Activated T-helper 1 cell treated with anti-CD3 and anti-CD28 coated beads, Interleukin-2, amount 50 U/mL, for 16 hours (primary cell): ENCODE results near the gene LHFPL2.

Experiments
- DNase-seq, 2 donors: peaks; one replicate each; pipeline ENCODE4 v3.0.0-alpha.2; 2020; ENCODE audit warnings: low read depth in 1 of 2, low spot score in 1 of 2

The LHFPL2 gene

GRCh38 chr5:78570646-78571045 lies 77.9 kb downstream of the LHFPL2 start:
- DNase-seq, result no peak

- no peak for DNase-seq
Measured at GRCh38 chr5:78569441-78569840, 79.1 kb downstream of the LHFPL2 start.

DNA sequence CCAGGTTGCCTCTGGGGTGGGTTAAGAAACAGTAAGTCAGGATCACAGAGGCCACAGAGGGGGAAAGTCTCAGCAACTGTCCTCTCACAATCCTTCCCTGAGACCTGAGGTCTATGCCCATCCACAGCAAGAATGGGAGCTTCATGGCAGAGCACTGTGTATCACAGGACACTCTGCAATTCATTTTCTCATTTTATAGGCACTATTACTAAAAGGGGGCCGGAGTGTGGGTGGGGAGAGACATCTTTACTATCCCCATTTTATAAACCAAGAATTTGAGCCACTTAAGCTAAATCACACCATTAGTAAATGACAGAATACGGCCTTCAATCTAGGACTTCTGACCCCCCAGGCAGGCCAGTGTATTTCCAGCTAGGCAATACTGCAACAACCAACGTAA lies 79.9 kb downstream of the LHFPL2 start:
- DNase-seq, result no peak

DNA sequence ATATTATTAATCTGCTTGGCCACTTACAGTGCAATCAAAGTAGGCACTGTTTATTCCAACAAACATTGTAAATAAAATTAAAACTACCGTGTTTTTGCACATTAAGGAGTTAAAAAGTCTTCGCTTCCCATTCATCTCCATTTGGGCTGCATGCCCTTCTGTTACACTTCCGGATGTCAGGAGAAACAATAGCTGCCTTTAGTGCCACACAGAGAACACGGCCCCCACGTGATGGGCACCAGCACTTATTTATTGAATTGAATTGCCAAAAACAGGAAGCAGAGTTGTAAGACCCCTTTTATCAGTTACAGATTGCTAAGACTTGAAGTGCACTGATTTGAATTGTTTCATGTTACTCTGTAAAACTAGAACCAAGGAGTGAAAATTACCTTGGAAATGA lies 80.4 kb downstream of the LHFPL2 start:
- no peak for DNase-seq

GRCh38 chr5:78567617-78568016 lies 81.0 kb downstream of the LHFPL2 start:
- no peak for DNase-seq

GRCh38 chr5:78566747-78567425 lies 81.7 kb downstream of the LHFPL2 start:
- no peak for DNase-seq

DNA sequence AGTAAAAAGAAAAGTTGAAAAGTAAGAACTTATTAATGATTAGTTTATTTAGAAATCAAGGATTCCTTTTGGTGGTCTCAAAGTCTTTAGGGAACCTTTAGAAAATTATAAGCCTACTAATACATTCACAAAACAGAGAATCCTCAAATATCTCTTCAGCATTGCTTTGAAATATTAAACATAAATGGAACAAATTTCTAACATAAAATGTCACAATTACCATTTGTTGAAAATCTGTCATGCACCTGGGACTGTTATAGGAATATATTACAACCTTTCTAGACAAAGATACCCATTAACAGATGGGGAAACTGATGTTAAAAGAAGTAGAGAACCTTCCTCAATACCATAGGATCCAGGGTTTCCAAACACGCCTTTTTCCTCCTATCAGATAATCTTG lies 83.2 kb downstream of the LHFPL2 start:
- no peak for DNase-seq

DNA sequence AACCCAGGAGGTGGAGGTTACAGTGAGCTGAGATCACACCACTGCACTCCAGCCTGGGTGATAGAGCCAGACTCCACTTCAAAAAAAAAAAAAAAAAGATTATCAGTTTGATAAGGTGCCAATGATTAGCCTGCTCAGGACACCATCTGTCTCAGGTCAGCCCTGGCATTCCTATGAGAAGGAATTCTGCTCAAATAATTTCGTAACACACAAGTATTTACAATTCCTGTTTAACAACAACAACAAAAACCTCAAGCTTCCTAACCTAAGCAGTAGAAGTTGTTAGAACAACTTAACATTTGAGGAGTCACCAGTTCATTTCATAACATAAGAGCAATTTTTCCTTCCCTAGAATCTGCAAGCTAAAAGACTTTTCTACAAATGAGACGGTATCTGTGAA lies 85.0 kb downstream of the LHFPL2 start:
- no peak for DNase-seq

DNA sequence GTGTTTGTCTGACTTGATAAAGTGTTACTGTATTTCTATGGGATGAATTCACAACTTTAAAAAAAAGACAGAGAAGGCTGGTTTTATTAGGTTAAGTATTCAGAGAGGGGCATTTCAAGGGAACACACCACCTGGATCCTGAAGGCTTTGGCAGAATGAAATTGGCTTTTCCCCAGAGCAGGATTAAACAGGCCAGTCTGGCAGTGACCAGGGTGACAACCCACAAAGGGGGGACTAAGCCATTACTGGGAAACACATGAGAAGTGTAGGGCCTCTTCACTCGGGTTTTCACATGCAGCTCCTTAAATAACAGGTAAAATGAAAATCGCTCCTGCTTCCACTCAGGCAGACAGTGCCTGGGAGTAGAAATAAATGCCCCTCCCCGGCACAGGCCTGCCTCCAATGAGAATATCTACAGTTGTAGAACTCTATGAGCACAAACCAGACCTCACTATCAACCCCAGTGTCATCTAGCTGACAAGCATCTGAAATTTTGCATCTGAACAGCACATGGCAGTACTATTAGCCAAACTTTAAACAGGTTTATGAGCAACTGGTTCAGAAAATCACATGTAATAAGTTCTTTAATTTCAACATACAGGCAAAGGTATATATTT lies 85.8 kb downstream of the LHFPL2 start:
- DNase-seq, result no peak

DNA sequence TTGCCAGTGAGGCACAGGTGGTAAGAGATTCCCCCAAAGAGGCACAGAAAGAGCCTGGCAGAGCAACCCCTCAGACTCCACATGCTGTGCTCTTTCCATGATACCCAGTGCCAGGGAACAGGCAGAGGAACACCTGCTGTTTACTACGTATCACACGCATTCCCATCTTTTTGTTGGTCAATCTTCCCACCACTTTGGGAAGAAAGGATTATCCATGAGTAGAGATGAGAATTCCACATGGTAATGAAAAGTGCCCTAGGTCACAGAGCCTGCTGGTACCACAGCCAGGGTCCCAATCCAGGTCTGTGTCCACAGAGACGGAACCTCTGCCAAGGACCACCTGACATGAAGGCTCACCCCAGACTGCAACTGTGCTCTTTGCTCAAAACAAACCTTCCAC lies 86.6 kb downstream of the LHFPL2 start:
- no peak for DNase-seq

DNA sequence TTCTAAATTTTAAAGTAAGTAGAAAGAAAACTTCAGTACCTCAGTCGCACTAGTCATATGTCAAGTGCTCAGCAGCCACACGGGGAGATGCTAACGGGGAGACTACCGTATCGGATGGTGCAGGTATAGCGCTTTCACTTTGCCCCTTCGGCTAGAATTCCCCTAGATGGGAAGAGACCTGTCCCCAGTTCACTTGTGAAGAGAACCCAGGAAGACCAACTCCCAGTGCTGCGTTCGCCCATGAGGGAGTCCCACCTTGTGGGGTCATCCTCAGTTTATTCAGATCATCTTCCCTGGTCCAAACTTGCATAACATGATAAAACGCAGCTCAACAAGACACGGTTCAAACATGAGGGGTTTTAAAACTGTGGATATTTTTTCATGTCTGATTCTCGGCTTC lies 87.3 kb downstream of the LHFPL2 start:
- no peak for DNase-seq

- DNase-seq, result no peak
Measured at GRCh38 chr5:78560000-78560855, 88.3 kb downstream of the LHFPL2 start.

- DNase-seq, result no peak
Measured at GRCh38 chr5:78557601-78558000, 91.0 kb downstream of the LHFPL2 start.

DNA sequence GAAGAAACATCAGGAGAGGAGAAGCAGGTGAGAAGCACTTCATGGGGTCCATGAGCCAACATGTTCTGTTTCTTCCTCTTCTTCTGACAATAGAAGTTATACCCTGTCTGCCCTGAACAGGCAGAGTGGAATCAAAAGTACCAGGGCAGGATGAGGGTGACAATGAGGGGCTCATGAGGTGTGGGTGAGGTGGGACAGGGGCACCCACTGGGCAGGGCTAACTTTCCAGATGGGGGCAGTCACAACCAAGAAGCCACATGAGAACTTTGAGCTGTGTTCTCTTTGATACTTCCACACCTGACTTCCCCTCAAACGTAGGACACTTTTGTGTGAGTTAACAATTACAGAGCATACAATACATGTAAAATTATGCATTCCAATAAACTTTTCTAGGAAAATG lies 92.7 kb downstream of the LHFPL2 start:
- DNase-seq, result no peak

DNA sequence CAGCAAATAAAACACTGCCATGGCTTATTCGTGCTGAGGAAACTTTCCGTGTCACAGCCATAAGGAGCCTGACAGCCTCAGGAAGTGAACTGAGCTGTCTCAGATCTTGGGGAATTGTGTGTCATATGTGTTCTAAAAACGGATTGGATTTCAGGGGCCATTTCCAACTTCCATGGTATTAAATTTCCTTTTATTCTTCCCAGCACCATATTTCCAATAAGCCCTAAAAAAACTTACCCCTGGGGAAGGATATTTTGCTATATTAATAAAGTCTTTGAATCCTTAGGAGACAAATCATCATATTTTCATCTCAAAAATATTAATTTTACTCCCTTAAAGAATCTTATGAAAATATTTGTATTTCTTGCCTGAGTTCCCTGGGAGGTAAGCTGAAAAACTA lies 93.9 kb downstream of the LHFPL2 start:
- no peak for DNase-seq

DNA sequence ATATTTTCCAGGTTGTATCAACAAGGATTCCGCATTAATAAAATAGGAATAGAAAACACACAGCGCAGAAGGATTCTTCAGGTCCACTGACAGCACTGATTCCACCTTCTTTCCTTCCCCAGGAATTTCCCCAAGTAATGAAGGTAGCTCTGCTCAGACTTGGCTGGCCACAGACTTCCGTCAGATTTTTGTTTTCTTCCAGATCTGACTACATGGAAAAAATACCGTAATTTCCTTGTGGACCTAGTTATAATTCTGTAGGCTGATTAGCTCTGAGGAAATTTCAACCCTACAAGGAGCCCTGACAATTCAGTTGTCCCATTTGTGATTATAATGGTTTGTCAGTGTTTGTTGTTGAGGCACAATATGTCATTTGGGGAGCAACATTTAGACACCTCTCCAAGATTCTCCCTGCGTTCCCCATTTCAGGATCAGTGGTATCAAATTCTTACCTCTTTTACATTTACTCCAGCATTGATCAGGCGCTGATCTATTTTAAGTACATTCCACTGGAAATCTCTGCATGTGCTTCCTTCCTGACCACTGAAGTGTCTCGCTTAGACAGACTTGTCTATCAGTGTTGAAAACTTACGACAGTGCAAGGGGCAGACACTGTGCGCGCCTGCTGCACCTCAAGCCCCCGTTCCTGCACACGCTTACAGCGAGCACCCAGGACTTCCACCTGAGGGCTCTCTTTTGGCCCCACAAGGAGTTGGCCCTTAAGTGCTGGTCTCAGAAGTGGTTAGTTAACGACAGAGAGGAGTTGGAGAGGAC lies 94.8 kb downstream of the LHFPL2 start:
- no peak for DNase-seq

DNA sequence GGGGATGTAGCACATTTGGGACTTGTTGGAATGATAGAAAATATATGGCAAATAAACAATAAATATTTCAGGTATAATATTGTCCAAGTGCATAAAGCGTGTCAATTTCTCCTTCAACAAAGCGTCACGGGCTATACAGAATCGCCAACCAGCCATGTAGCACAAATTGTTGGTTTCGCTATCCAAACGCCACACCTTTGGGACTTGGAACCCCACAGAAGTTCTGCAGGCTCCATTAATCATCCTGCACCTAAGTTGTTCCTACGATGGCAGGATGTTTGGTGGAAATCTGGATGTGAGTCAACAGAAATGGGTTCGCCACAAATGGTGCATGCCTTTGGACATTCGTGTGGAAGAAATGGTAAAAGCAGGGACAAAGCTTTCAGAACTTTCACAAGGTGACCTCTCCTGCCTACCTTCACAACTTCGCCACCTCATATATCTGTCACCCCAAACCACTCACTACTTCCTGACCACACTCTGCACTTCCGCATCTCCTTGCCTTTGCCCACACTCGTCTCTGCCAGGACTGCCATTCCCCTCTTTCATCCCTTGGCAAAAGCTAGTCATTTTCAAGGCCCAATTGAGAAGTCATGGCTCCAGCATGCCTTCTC lies 95.7 kb downstream of the LHFPL2 start:
- no peak for DNase-seq

- no peak for DNase-seq
Measured at GRCh38 chr5:78550891-78551290, 97.7 kb downstream of the LHFPL2 start.

DNA sequence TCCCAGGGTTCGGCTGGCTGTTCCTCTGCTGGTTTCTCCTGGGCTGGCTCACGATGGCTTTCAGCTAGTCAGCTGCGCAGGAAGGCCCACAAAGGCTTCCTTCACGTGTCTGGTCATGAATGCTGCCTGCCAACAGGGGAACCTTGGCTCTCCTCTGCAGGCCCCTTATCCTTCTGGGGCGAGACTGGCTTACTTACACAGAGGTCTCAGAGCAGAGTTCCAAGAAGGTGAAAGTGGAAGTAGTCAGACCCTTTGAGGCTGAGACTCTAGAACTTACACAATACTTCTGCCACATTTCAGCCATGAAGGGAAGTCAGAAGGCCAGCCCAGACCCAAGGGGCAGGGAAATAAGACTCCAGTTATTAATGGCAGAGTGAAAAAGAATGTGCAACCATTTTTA lies 99.5 kb downstream of the LHFPL2 start:
- DNase-seq, result no peak

- no peak for DNase-seq
Measured at GRCh38 chr5:78547731-78548615, 100.6 kb downstream of the LHFPL2 start.
